GM23338 (cell line): ENCODE data around the gene OSBPL10. TPM values are rescaled to one million over a fixed set of nuclear protein-coding genes. Genes with fewer than 3 reads are reported as not detected.

Source experiments
- ATAC-seq: fragments of 200-7000 bp; cut with Tn5 transposase; 3 replicates; pipeline ENCODE4 v1.9.1; 2020
- DNase-seq: peaks from one replicate; pipeline ENCODE4 v3.0.0-alpha.2; 2015; ENCODE audit warnings: low spot score
- H2AFZ ChIP-seq: fragments of 200-600 bp; sonication (generic); 2 replicates; pipeline ENCODE4 v1.8.0; 2016; ENCODE audit warnings: antibody characterized with exemption, mild to moderate bottlenecking, moderate library complexity
- H3F3A ChIP-seq: fragments of 200-600 bp; sonication (generic); replicated peaks from 2 replicates; pipeline ENCODE4 v1.8.0; 2017; ENCODE audit warnings: antibody characterized with exemption, mixed run types, low read depth
- H3K27ac ChIP-seq: fragments of 200-600 bp; sonication (generic); 2 replicates; pipeline ENCODE4 v1.6.1; 2016; ENCODE audit warnings: low read depth
- H3K27me3 ChIP-seq: fragments of 200-600 bp; sonication (generic); 2 replicates; pipeline ENCODE4 v1.8.0; 2016; ENCODE audit warnings: mild to moderate bottlenecking, mixed run types, moderate library complexity; ENCODE audit not compliant: insufficient read depth
- H3K36me3 ChIP-seq: fragments of 200-600 bp; sonication (generic); 2 replicates; pipeline ENCODE4 v1.8.0; 2016; ENCODE audit warnings: mild to moderate bottlenecking; ENCODE audit not compliant: insufficient read depth
- H3K4me1 ChIP-seq: fragments of 200-600 bp; sonication (generic); 2 replicates; pipeline ENCODE4 v1.8.0; 2016; ENCODE audit warnings: mild to moderate bottlenecking, moderate library complexity; ENCODE audit not compliant: insufficient read depth
- H3K4me2 ChIP-seq: fragments of 200-600 bp; sonication (generic); 2 replicates; pipeline ENCODE4 v1.7.1; 2017; ENCODE audit warnings: mixed run types
- H3K4me3 ChIP-seq: fragments of 200-600 bp; sonication (generic); 2 replicates; pipeline ENCODE4 v1.6.1; 2016; ENCODE audit warnings: mixed run types
- H3K79me2 ChIP-seq: fragments of 200-600 bp; sonication (generic); replicated peaks from 2 replicates; pipeline ENCODE4 v1.8.0; 2017; ENCODE audit warnings: mild to moderate bottlenecking; ENCODE audit not compliant: insufficient read depth
- H3K9me2 ChIP-seq: fragments of 200-600 bp; sonication (generic); 2 replicates; pipeline ENCODE4 v1.8.0; 2017; ENCODE audit not compliant: insufficient read depth
- H4K20me1 ChIP-seq: fragments of 200-600 bp; sonication (generic); replicated peaks from 2 replicates; pipeline ENCODE4 v1.8.0; 2017; ENCODE audit warnings: mild to moderate bottlenecking; ENCODE audit not compliant: insufficient read depth
- H3K27ac Mint-ChIP-seq: 2 replicates; pipeline ENCODE4 v1.8.0; 2020; ENCODE audit warnings: inconsistent platforms, mild to moderate bottlenecking, moderate library complexity, mixed read lengths
- H3K27me3 Mint-ChIP-seq: 3 replicates; pipeline ENCODE4 v1.8.0; 2022; ENCODE audit warnings: low read depth, mild to moderate bottlenecking, moderate library complexity, mixed read lengths, inconsistent platforms; ENCODE audit not compliant: insufficient read depth, poor library complexity
- H3K36me3 Mint-ChIP-seq: 3 replicates; pipeline ENCODE4 v1.8.0; 2021; ENCODE audit warnings: low read depth, mild to moderate bottlenecking, inconsistent platforms, moderate library complexity, mixed read lengths
- H3K4me1 Mint-ChIP-seq: 3 replicates; pipeline ENCODE4 v1.8.0; 2020; ENCODE audit warnings: mild to moderate bottlenecking, inconsistent platforms, mixed read lengths
- H3K4me3 Mint-ChIP-seq: 3 replicates; pipeline ENCODE4 v1.8.0; 2021; ENCODE audit warnings: moderate library complexity, mild to moderate bottlenecking, inconsistent platforms, mixed read lengths
- H3K9me3 Mint-ChIP-seq: 3 replicates; pipeline ENCODE4 v1.8.0; 2020; ENCODE audit warnings: moderate library complexity, mild to moderate bottlenecking, inconsistent platforms, mixed read lengths
- CREB1 ChIP-seq: fragments of 250-450 bp; sonication (Bioruptor Pico); IDR thresholded peaks from 2 replicates; pipeline ENCODE4 v1.5.0; 2020; ENCODE audit warnings: low read depth, mild to moderate bottlenecking, moderate library complexity
- ETS1 ChIP-seq: IDR thresholded peaks from 2 replicates; pipeline ENCODE4 v1.6.1; 2016; ENCODE audit warnings: antibody characterized with exemption
- POLR2AphosphoS5 ChIP-seq: IDR thresholded peaks from 2 replicates; pipeline ENCODE4 v1.6.1; 2016; ENCODE audit warnings: antibody characterized with exemption, low read depth
- REST ChIP-seq: IDR thresholded peaks from one replicate; pipeline ENCODE4 v1.6.1; 2018; ENCODE audit warnings: antibody characterized with exemption; ENCODE audit not compliant: unreplicated experiment
- ZNF114 ChIP-seq: fragments of 250-450 bp; sonication (Bioruptor Pico); IDR thresholded peaks from 2 replicates; pipeline ENCODE4 v1.5.0; 2020; ENCODE audit warnings: mild to moderate bottlenecking, moderate library complexity
- ZNF462 ChIP-seq: fragments of 250-450 bp; sonication (Bioruptor Pico); IDR thresholded peaks from 2 replicates; pipeline ENCODE4 v1.5.0; 2020; ENCODE audit warnings: mild to moderate bottlenecking, moderate library complexity
- polyA plus RNA-seq: library from polyadenylated mRNA; unstranded; fragments of >200 nt; fragmentation: Nextera tagmentation; extraction: Ambion mirVana; gene quantifications from 2 replicates; pipeline ENCODE4 v1.2.1, GENCODE V29; 2016
- total RNA-seq: library from RNA; depleted of rRNA; stranded (reverse); fragments of >200 nt; shearing (Covaris generic); gene quantifications from 2 replicates; pipeline ENCODE4 v1.2.3, GENCODE V29; 2014
- TF ChIP-seq, protein P1 (sequence below), 2 experiments: fragments of 200-600 bp in 1 of 2; sonication (generic) in 1 of 2; conservative IDR thresholded peaks; 2 replicates each; pipeline versions ENCODE4 v1.5.1 to v1.6.1; 2016 to 2017; ENCODE audit warnings: antibody characterized with exemption in 2 of 2, low read depth in 2 of 2, mild to moderate bottlenecking in 2 of 2, moderate library complexity in 1 of 2

Gene OSBPL10
- total and polyA plus RNA-seq, 2 experiments from 2014 or later = 23.8 to 149 TPM

GRCh38 chr3:31777092-31777491, 204.0 kb downstream of the OSBPL10 start:
- no peaks in the 10 kb centered on the region; the same call in 1 of the 2 replicates for H3K36me3 ChIP-seq
- no peak overlapping the region for H3K4me3 ChIP-seq

More at GRCh38 chr3:31777092-31777491, 204.0 kb downstream of the OSBPL10 start:
- Histone ChIP-seq H3K4me2 (no peak overlapping the region), H3K27me3 (no peaks in the 10 kb centered on the region), H3K9me2 (no peaks in the 10 kb centered on the region), H4K20me1 (peaks cover 20% of the 10 kb centered on the region), H3F3A (no peaks in the 10 kb centered on the region), H3K27ac (no peak overlapping the region), H3K4me1 (peaks cover 13% of the 10 kb centered on the region), H2AFZ (no peak overlapping the region), H3K79me2 (peaks cover 81% of the 10 kb centered on the region)
- Mint-ChIP-seq H3K9me3 (peaks cover 9% of the 10 kb centered on the region; the same call in 2 of the 3 replicates), H3K4me1 (peaks cover 35% of the 10 kb centered on the region), H3K27me3 (peaks cover 2% of the 10 kb centered on the region), H3K27ac (no peak overlapping the region), H3K36me3 (peaks cover 15% of the 10 kb centered on the region; the same call in 2 of the 3 replicates), H3K4me3 (no peak overlapping the region)
- no peak for TF ChIP-seq POLR2AphosphoS5
- no peak for TF ChIP-seq ZNF114 (CRISPR knock-in tag)
- no peak for TF ChIP-seq ETS1
- TF ChIP-seq ZNF462 (CRISPR knock-in tag) = no peak
- TF ChIP-seq CREB1 (CRISPR knock-in tag) = no peak
- TF ChIP-seq, protein P1, sequence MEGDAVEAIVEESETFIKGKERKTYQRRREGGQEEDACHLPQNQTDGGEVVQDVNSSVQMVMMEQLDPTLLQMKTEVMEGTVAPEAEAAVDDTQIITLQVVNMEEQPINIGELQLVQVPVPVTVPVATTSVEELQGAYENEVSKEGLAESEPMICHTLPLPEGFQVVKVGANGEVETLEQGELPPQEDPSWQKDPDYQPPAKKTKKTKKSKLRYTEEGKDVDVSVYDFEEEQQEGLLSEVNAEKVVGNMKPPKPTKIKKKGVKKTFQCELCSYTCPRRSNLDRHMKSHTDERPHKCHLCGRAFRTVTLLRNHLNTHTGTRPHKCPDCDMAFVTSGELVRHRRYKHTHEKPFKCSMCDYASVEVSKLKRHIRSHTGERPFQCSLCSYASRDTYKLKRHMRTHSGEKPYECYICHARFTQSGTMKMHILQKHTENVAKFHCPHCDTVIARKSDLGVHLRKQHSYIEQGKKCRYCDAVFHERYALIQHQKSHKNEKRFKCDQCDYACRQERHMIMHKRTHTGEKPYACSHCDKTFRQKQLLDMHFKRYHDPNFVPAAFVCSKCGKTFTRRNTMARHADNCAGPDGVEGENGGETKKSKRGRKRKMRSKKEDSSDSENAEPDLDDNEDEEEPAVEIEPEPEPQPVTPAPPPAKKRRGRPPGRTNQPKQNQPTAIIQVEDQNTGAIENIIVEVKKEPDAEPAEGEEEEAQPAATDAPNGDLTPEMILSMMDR (conservative IDR thresholded peaks at IDR 0.05; ENCODE audit: low read depth in 2 of 2) = no peak
- no peak for TF ChIP-seq REST
- ATAC-seq (no peak), DNase-seq (no peak)
